Mucosa of descending colon (tissue), 3 donors: Measurements from ENCODE around the gene ST6GALNAC4. TPM values are rescaled to one million over a fixed set of nuclear protein-coding genes. Genes with fewer than 3 reads are reported as not detected.

ENCODE experiments used
- ATAC-seq: fragments of 200-7000 bp; cut with Tn5 transposase; one replicate; pipeline ENCODE4 v1.9.1; 2020; ENCODE audit warnings: mild to moderate bottlenecking, moderate library complexity
- DNase-seq, 3 donors: peaks; one replicate each; pipeline ENCODE4 v3.0.0-alpha.2; 2020
- H3K36me3 ChIP-seq: fragments of 200-600 bp; one replicate; pipeline ENCODE4 v1.8.0; 2021; ENCODE audit warnings: low read depth, mild to moderate bottlenecking
- H3K4me1 ChIP-seq: fragments of 200-600 bp; one replicate; pipeline ENCODE4 v1.8.0; 2021; ENCODE audit warnings: low read depth, mild to moderate bottlenecking
- H3K4me3 ChIP-seq: fragments of 200-600 bp; one replicate; pipeline ENCODE4 v1.8.0; 2021; ENCODE audit warnings: mild to moderate bottlenecking
- H3K9me3 ChIP-seq: fragments of 200-600 bp; one replicate; pipeline ENCODE4 v1.8.0; 2021; ENCODE audit warnings: mild to moderate bottlenecking
- intact Hi-C, 2 donors: fragments of 100-400 bp; cut with DNase I in 1 of 2; cut with micrococcal nuclease in 1 of 2; formaldehyde crosslinking; loops; one replicate each; pipeline versions ENCODE4 v1.11.0 to v1.11.1; 2022; cut with DNase I, micrococcal nuclease
- total RNA-seq, 3 donors: library from RNA; stranded (reverse); fragmentation: NEBNext Ultra II Directional in 2 of 3; extraction: Animal tissue kit (Norgen Biotek cat#: 25700) in 2 of 3; gene quantifications; one replicate each; pipeline versions ENCODE4 v1.2.1 to v1.2.4, GENCODE V29; 2021 to 2023
- TF ChIP-seq, protein P1 (sequence below): fragments of 200-600 bp; IDR thresholded peaks from one replicate; pipeline ENCODE4 v1.8.0; 2022; ENCODE audit warnings: antibody characterized with exemption, mild to moderate bottlenecking
- donor health status: DM: no; HTN: no; CAD: no; lungs with moderate emphysema.
- donor health status: DM: no; HTN: no; CAD: no.
- donor health status: DM: no; HTN: yes; CAD: no.

Gene ST6GALNAC4
- total RNA-seq, 3 donors from 2014 or later, result 31.0 to 39.2 (median 37.2) TPM

- DNase-seq, result peak; percentile 54 to 79 (median 71)
- Histone ChIP-seq H3K4me1 (peaks cover 48% of the 10 kb centered on the region), H3K36me3 (no peaks in the 10 kb centered on the region), H3K9me3 (no peaks in the 10 kb centered on the region), H3K4me3 (no peak overlapping the region)
- intact Hi-C loops, result no loop called here
- TF ChIP-seq, protein P1, sequence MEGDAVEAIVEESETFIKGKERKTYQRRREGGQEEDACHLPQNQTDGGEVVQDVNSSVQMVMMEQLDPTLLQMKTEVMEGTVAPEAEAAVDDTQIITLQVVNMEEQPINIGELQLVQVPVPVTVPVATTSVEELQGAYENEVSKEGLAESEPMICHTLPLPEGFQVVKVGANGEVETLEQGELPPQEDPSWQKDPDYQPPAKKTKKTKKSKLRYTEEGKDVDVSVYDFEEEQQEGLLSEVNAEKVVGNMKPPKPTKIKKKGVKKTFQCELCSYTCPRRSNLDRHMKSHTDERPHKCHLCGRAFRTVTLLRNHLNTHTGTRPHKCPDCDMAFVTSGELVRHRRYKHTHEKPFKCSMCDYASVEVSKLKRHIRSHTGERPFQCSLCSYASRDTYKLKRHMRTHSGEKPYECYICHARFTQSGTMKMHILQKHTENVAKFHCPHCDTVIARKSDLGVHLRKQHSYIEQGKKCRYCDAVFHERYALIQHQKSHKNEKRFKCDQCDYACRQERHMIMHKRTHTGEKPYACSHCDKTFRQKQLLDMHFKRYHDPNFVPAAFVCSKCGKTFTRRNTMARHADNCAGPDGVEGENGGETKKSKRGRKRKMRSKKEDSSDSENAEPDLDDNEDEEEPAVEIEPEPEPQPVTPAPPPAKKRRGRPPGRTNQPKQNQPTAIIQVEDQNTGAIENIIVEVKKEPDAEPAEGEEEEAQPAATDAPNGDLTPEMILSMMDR, result no peak
- ATAC-seq, result peak; percentile 15
These were observed 3.2 kb downstream of the ST6GALNAC4 start for GRCh38 chr9:127913682-127914081.

DNA sequence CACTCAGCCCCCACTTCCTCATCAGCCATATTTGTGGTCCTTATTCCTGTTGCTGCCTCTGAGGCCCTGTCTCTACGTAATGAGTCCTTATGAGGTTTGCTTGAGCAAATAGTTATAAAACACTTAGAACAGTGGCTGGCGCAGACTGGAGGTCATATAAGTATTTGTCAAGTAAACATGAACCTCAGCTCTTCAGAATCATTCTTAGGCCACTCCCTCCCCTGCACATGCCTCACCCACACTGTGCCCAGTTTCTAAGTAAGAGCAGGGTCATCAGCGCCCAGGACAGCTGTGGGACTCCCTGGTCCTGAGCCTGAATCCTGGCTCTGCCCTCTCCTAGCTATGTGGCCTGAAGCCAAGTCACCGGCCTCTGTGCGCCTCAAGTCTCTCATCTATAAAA lies 4.0 kb downstream of the ST6GALNAC4 start:
- no peaks in the 10 kb centered on the region for H3K9me3 ChIP-seq

GRCh38 chr9:127912296-127912695 lies 4.5 kb downstream of the ST6GALNAC4 start:
- TF ChIP-seq, protein P1, result no peak
- H3K4me3 ChIP-seq, result no peak overlapping the region
- intact Hi-C loops, result no loop called here
- peaks cover 42% of the 10 kb centered on the region for H3K4me1 ChIP-seq
- ATAC-seq (no peak), DNase-seq (peak in 1 of 3 donors; percentile 60)
- H3K9me3 ChIP-seq, result no peaks in the 10 kb centered on the region
- no peaks in the 10 kb centered on the region for H3K36me3 ChIP-seq

More for the DNA sequence above, 4.0 kb downstream of the ST6GALNAC4 start:
- H3K36me3 ChIP-seq, result no peaks in the 10 kb centered on the region
- peaks cover 45% of the 10 kb centered on the region for H3K4me1 ChIP-seq
- H3K4me3 ChIP-seq, result no peak overlapping the region
- peak; percentile 81 to 87 (median 85) for DNase-seq
- intact Hi-C loops, result no loop called here
- peak; percentile 73 for ATAC-seq
- TF ChIP-seq, protein P1, result no peak

- DNase-seq, result peak in 2 of 3 donors; percentile 58 to 65
- intact Hi-C loops, result no loop called here
- peak; percentile 30 for ATAC-seq
- Histone ChIP-seq H3K36me3 (no peaks in the 10 kb centered on the region), H3K9me3 (no peaks in the 10 kb centered on the region), H3K4me1 (peaks cover 55% of the 10 kb centered on the region), H3K4me3 (no peak overlapping the region)
- TF ChIP-seq, protein P1, result no peak
These were observed 6.1 kb downstream of the ST6GALNAC4 start for GRCh38 chr9:127910613-127911205.

DNA sequence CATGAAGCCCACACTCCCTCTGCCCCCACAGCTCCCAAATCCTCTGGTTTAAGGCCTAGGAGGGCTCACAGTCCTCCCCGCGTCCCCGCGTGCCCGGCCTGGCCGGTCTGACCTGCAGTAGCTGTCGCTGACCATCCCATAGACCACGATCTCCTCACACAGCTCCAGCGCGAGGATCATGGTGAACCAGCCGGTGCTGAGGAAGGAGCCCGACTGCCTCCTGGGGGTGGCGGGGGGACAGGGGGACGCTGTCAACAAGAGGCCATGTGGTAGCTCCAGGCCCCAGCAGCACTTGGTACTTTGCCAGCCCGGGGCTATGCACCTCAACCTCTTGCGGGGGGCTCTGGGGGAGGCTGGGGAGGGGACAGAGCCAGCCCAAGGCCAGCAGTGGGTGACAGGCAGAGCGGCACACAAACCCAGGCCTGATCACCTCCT lies 7.0 kb downstream of the ST6GALNAC4 start:
- intact Hi-C loops, result no loop called here
- H3K36me3 ChIP-seq, result no peaks in the 10 kb centered on the region
- TF ChIP-seq, protein P1, result no peak
- no peaks in the 10 kb centered on the region for H3K9me3 ChIP-seq
- H3K4me1 ChIP-seq, result peaks cover 54% of the 10 kb centered on the region
- no peak overlapping the region for H3K4me3 ChIP-seq
- no peak for ATAC-seq
- peak in 1 of 3 donors; percentile 47 for DNase-seq

GRCh38 chr9:127908660-127908926 lies 8.2 kb downstream of the ST6GALNAC4 start:
- Histone ChIP-seq H3K36me3 (no peaks in the 10 kb centered on the region), H3K4me3 (no peak overlapping the region), H3K9me3 (no peaks in the 10 kb centered on the region), H3K4me1 (peaks cover 58% of the 10 kb centered on the region)
- intact Hi-C loops, result no loop called here
- ATAC-seq (no peak), DNase-seq (no peak)
- TF ChIP-seq, protein P1, result no peak
